ENCODE results near the gene SCG5.

- TF ChIP-seq CREB1 (IDR thresholded peaks at IDR 0.05; ENCODE audit: low read depth) (no peak), TCF12 (IDR thresholded peaks at IDR 0.05; ENCODE audit: low read depth) (no peak), YY1 (IDR thresholded peaks at IDR 0.05; ENCODE audit: low read depth) (no peak), CEBPB (IDR thresholded peaks at IDR 0.05) (no peak), REST (IDR thresholded peaks at IDR 0.05; ENCODE audit: low read depth) (no peak), EP300 (IDR thresholded peaks at IDR 0.05; ENCODE audit: borderline replicate concordance) (no peak), ZBTB7A (IDR thresholded peaks at IDR 0.05; ENCODE audit: low read depth) (no peak), TEAD4 (IDR thresholded peaks at IDR 0.05) (no peak), RAD21 (IDR thresholded peaks at IDR 0.05; ENCODE audit: low read depth) (no peak), EGR1 (IDR thresholded peaks at IDR 0.05) (no peak)
- TF ChIP-seq, protein P1, sequence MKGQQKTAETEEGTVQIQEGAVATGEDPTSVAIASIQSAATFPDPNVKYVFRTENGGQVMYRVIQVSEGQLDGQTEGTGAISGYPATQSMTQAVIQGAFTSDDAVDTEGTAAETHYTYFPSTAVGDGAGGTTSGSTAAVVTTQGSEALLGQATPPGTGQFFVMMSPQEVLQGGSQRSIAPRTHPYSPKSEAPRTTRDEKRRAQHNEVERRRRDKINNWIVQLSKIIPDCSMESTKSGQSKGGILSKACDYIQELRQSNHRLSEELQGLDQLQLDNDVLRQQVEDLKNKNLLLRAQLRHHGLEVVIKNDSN (IDR thresholded peaks at IDR 0.05), result no peak
- TF ChIP-seq, protein P2, sequence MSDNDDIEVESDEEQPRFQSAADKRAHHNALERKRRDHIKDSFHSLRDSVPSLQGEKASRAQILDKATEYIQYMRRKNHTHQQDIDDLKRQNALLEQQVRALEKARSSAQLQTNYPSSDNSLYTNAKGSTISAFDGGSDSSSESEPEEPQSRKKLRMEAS (IDR thresholded peaks at IDR 0.05), result no peak
Observed at GRCh38 chr15:32677238-32677750, 35.8 kb downstream of the SCG5 start.
